ES-I3 (cell line): ENCODE measurements around the gene TMEM200A.

Experiments used
- H3K36me3 ChIP-seq: 2 replicates; pipeline ENCODE4 v1.6.1; 2013; ENCODE audit warnings: mild to moderate bottlenecking, low read length, control low read depth, moderate library complexity; ENCODE audit not compliant: insufficient read depth
- H3K4me1 ChIP-seq: 2 replicates; pipeline ENCODE4 v1.6.1; 2013; ENCODE audit warnings: mild to moderate bottlenecking, control low read depth, low read length; ENCODE audit not compliant: insufficient read depth
- H3K9ac ChIP-seq: 2 replicates; pipeline ENCODE4 v1.6.1; 2013; ENCODE audit warnings: low read depth, mild to moderate bottlenecking, low read length, moderate library complexity
- H3K9me3 ChIP-seq: 2 replicates; pipeline ENCODE4 v1.6.1; 2013; ENCODE audit warnings: mild to moderate bottlenecking, low read length, moderate library complexity; ENCODE audit not compliant: control insufficient read depth, insufficient read depth

Gene TMEM200A

DNA sequence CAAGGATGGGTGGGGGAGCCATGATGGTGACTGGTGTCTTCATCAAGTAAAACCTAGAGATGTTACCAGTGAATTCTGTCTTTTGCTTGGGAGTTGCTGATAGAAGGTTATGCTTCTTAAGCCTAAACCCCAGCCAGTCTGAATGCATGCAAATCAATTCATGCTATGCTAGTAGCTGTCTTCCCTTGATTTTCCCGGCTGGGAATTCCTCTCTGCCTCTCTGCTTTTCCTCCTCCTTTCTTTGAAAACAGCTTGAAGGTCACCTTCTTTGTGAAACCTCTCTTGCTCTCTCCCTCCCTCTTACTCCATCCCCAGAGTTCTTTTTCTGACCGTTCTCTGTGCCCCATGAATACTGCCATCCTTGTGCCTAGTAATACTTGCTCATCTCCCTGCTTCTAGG is 58.9 kb downstream of the TMEM200A start:
- no peak overlapping the region for H3K9ac ChIP-seq
- no peaks in the 10 kb centered on the region for H3K9me3 ChIP-seq
- H3K36me3 ChIP-seq: no peaks in the 10 kb centered on the region
- H3K4me1 ChIP-seq: peaks cover 6% of the 10 kb centered on the region; the same call in 1 of the 2 replicates

DNA sequence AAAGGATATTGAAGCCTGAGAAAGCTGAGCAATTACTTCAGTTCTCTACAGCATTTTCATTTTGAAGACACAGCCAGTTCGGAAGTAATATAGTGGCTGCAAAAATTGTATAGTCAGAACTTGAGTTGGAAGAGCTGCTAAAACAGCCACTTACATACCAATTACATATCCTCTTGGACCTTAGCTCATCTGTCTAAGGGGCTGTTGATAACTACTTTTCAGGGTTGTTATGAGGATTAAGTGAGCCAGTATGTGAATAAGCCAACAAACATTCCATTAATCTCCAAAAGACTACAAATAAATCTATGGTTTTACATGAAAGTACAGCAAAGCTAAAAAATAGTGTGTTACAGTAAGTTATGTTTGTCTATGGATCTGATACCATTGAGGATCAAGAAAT is 59.7 kb downstream of the TMEM200A start:
- Histone ChIP-seq H3K9me3 (no peaks in the 10 kb centered on the region), H3K36me3 (no peaks in the 10 kb centered on the region), H3K4me1 (peaks cover 6% of the 10 kb centered on the region; the same call in 1 of the 2 replicates), H3K9ac (no peak overlapping the region)

DNA sequence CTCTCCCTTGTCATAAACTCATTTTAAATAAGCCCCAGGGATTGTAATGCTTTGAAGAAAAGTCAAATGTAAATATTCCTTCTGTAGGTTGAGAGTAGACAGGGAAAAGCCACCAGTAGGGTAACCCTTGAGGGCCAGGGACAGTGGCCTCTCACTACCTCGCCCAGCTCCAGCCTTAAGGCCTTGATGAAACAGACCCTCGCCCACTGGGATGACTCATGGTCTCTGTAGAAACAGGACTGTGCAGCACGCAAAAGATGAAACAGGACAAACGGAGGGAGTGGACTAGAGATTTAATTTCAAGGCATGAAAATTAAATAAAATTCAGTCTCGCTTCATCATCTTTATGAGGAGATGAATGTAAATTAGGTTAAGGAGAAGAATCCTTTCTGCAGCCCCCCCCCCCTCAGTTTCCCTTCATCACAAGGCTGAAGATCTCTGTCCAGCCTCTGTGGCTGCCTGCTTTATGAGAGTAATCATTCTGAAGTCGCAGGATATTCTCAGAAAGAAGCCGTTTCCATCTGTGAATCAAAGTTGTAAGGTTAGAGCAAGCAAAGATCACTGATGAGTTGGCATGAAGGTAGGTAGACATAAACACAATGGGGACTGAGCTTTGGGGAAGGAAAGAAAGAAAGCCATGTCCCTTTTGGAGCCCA is 60.4 kb downstream of the TMEM200A start:
- Histone ChIP-seq H3K36me3 (no peaks in the 10 kb centered on the region), H3K9ac (no peak overlapping the region), H3K9me3 (no peaks in the 10 kb centered on the region), H3K4me1 (peaks cover 6% of the 10 kb centered on the region; the same call in 1 of the 2 replicates)

DNA sequence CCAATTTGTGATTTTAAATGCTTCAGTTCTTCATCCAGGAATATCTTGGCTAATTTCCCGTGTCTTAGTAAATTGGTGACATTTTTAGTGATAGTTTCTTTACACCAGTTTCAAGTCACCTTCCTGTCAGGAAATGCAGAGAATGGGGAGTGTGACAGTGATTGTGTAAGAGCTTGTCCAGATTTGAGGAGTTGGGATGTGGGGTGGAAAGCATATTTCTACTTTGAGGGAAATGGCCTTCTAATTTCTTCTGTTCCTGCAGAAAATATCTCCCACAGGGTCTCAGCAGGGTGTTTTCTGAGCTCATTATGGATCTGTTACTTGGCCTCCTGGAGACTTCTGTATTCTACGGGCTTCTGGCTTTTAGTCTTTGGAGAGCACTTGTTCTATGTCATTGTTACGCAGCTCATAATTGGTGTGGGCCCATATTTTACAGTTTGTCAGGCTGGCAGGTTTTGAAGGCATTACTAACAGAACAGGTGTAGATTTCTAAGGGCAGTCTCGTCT is 65.6 kb downstream of the TMEM200A start:
- no peak overlapping the region for H3K9ac ChIP-seq

DNA sequence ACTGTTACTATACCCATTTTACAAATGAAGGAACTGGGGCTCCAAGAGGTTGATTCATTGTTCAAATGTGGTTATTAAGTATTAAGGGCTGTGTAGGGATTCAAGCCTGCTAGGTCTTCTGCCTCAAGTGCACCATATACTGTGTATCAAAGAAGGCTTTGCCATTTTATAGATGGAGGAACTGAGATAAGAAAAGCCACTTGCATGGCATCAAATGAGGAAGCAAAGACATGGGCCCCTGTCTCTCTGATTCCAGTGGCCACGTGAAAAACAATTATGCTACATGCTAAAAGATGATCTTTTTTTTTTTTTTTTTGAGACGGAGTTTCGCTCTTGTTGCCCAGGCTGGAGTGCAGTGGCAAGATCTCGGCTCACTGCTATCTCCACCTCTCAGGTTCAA is 67.0 kb downstream of the TMEM200A start:
- Histone ChIP-seq H3K9me3 (no peaks in the 10 kb centered on the region), H3K4me1 (no peaks in the 10 kb centered on the region), H3K9ac (no peak overlapping the region), H3K36me3 (no peaks in the 10 kb centered on the region)

More for the DNA sequence above, 65.6 kb downstream of the TMEM200A start:
- Histone ChIP-seq H3K36me3 (no peaks in the 10 kb centered on the region), H3K4me1 (no peaks in the 10 kb centered on the region), H3K9me3 (no peaks in the 10 kb centered on the region)

- 0 out of 2 replicates have a peak, but pooled peaks cover under 1% of the 10 kb centered on the region for H3K4me1 ChIP-seq
Observed at GRCh38 chr6:130434174-130434873, 68.5 kb downstream of the TMEM200A start.

GRCh38 chr6:130435181-130435580 is 69.4 kb downstream of the TMEM200A start:
- 0 out of 2 replicates have a peak, but pooled peaks cover 2% of the 10 kb centered on the region for H3K4me1 ChIP-seq
- H3K9me3 ChIP-seq: no peaks in the 10 kb centered on the region
- no peak overlapping the region for H3K9ac ChIP-seq
- H3K36me3 ChIP-seq: no peaks in the 10 kb centered on the region

More at GRCh38 chr6:130434174-130434873, 68.5 kb downstream of the TMEM200A start:
- H3K9ac ChIP-seq: no peak overlapping the region
- no peaks in the 10 kb centered on the region for H3K9me3 ChIP-seq
- no peaks in the 10 kb centered on the region for H3K36me3 ChIP-seq

GRCh38 chr6:130437961-130438360 is 72.1 kb downstream of the TMEM200A start:
- Histone ChIP-seq H3K9me3 (no peaks in the 10 kb centered on the region), H3K36me3 (no peaks in the 10 kb centered on the region), H3K9ac (no peak overlapping the region)

GRCh38 chr6:130447374-130447773 is 81.6 kb downstream of the TMEM200A start:
- H3K36me3 ChIP-seq: no peaks in the 10 kb centered on the region

More at GRCh38 chr6:130437961-130438360, 72.1 kb downstream of the TMEM200A start:
- 0 out of 2 replicates have a peak, but pooled peaks cover 2% of the 10 kb centered on the region for H3K4me1 ChIP-seq

DNA sequence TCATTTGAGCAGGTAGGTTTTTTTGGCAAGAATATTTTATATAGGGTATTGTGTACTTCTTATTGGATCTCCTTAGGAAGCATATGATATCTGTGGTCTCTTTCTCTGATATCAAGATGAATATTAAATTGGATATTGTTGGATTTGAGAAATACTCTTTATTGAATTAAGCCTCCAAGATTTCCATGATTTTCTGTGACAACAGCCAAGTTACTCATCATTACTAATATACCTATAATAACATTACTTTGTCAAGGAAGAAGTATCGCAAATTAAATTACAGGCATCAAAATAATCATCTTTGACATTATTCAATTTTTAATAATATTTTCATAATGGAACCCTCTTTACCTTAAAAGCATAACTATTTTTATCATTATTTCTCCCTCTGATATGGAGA is 86.5 kb downstream of the TMEM200A start:
- no peak overlapping the region for H3K9ac ChIP-seq
- H3K4me1 ChIP-seq: no peaks in the 10 kb centered on the region
- H3K36me3 ChIP-seq: no peaks in the 10 kb centered on the region
- no peaks in the 10 kb centered on the region for H3K9me3 ChIP-seq

More at GRCh38 chr6:130447374-130447773, 81.6 kb downstream of the TMEM200A start:
- no peaks in the 10 kb centered on the region for H3K9me3 ChIP-seq
- H3K4me1 ChIP-seq: no peaks in the 10 kb centered on the region
- no peak overlapping the region for H3K9ac ChIP-seq

- H3K4me1 ChIP-seq: no peaks in the 10 kb centered on the region
- no peaks in the 10 kb centered on the region for H3K9me3 ChIP-seq
- no peaks in the 10 kb centered on the region for H3K36me3 ChIP-seq
- H3K9ac ChIP-seq: no peak overlapping the region
Observed at GRCh38 chr6:130453230-130453629, 87.4 kb downstream of the TMEM200A start.

GRCh38 chr6:130457605-130458004 is 91.8 kb downstream of the TMEM200A start:
- H3K9ac ChIP-seq: no peak overlapping the region
- no peaks in the 10 kb centered on the region for H3K9me3 ChIP-seq
- H3K4me1 ChIP-seq: no peaks in the 10 kb centered on the region
- no peaks in the 10 kb centered on the region for H3K36me3 ChIP-seq

- H3K36me3 ChIP-seq: no peaks in the 10 kb centered on the region
- no peaks in the 10 kb centered on the region for H3K4me1 ChIP-seq
- no peaks in the 10 kb centered on the region for H3K9me3 ChIP-seq
- H3K9ac ChIP-seq: no peak overlapping the region
Observed at GRCh38 chr6:130459316-130459715, 93.5 kb downstream of the TMEM200A start.

GRCh38 chr6:130460934-130461333 is 95.1 kb downstream of the TMEM200A start:
- Histone ChIP-seq H3K4me1 (no peaks in the 10 kb centered on the region), H3K9me3 (no peaks in the 10 kb centered on the region), H3K36me3 (no peaks in the 10 kb centered on the region), H3K9ac (no peak overlapping the region)
